Measurements from ENCODE around the gene MCTP2.

MCTP2 gene

DNA sequence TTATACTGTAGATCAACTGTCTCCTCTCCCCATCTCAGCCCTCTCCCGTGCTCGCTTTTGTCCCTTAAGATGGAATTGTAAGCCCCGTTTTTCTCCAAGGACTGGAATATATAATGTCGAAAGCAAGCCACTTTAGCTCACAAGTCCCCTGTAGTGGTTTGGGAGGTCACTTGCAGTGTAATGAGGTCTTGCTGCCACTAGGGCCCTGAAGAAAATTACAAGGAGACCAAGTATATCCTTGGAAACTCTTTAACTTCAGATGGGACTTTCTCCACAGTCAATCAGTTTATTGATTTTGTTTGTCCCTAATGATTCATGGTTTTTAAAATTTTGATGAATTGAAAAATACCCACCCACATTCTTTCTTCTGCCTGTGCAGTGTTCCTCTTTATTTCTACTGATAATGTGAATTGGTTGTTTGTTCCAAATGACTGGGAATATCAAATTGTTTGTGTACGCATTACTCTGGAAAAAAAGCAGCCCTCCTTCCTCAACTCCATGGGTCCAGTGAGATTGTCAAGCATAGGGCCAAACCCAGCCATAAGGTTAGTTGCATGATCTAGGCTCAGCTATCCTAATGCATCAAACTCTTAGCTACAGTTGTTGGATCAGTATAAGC lies 294.8 kb downstream of the MCTP2 start:
- no peak overlapping the region for H3K4me3 Mint-ChIP-seq
- no peak overlapping the region for H3K27ac Mint-ChIP-seq
- H3K4me1 Mint-ChIP-seq (ENCODE audit: low read depth) = no peaks in the 10 kb centered on the region
- H3K9me3 Mint-ChIP-seq = no peaks in the 10 kb centered on the region
- no peaks in the 10 kb centered on the region for H3K36me3 Mint-ChIP-seq (ENCODE audit: low read depth)
- peaks cover 8% of the 10 kb centered on the region for H3K27me3 Mint-ChIP-seq

DNA sequence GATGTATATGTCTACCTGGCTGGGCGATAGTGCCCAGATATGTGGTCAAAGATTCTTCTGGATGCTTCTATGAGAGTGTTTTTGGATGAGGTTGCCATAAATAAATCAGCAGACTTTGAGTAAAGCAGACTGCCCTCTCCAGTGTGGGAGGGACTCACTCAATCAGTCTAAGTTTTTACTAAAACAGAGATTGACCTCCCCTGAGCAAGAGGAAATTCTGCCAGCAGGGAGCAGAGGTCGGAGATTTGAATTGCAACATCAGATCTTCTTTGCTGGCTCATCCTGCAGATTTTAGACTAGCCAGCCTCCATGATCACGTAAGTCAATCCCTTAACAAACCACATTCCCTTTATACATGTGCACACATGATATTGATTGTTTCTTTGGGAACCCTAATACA lies 300.9 kb downstream of the MCTP2 start:
- Mint-ChIP-seq H3K27ac (no peak overlapping the region), H3K27me3 (peaks cover 20% of the 10 kb centered on the region), H3K4me1 (ENCODE audit: low read depth) (no peaks in the 10 kb centered on the region), H3K36me3 (ENCODE audit: low read depth) (no peaks in the 10 kb centered on the region), H3K9me3 (no peaks in the 10 kb centered on the region), H3K4me3 (no peak overlapping the region)
